Measurements from ENCODE around the gene RPL29.

Gene RPL29

DNA sequence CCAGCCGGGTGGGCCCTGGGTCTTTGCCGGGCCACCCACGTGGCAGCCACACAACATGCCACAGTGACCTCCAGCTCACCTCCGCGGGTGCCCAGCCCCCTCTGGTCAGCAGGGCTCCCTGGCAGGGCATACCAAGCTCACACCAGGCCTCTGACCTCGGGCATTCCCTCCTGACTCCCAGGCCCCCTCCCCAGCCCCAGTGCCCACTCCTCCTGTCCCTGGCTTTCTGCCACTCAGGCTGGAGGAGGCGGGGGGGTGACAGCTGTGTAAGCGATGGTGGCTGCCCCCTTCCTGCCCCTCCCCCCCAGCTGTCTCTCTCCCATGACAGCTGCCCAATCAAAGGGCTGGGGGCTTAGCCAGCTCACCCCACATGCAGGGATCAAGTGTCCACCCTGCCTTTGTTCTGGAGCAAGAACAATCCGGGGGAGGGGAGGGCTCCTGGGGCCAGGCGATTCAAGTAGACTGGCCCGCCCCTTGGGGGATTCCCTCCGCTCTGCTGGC is 31.7 kb downstream of the RPL29 start:
- no peak for DNase-seq (ENCODE audit: low spot score)

GRCh38 chr3:51962854-51963530 is 32.7 kb downstream of the RPL29 start:
- DNase-seq (ENCODE audit: low spot score) = no peak

DNA sequence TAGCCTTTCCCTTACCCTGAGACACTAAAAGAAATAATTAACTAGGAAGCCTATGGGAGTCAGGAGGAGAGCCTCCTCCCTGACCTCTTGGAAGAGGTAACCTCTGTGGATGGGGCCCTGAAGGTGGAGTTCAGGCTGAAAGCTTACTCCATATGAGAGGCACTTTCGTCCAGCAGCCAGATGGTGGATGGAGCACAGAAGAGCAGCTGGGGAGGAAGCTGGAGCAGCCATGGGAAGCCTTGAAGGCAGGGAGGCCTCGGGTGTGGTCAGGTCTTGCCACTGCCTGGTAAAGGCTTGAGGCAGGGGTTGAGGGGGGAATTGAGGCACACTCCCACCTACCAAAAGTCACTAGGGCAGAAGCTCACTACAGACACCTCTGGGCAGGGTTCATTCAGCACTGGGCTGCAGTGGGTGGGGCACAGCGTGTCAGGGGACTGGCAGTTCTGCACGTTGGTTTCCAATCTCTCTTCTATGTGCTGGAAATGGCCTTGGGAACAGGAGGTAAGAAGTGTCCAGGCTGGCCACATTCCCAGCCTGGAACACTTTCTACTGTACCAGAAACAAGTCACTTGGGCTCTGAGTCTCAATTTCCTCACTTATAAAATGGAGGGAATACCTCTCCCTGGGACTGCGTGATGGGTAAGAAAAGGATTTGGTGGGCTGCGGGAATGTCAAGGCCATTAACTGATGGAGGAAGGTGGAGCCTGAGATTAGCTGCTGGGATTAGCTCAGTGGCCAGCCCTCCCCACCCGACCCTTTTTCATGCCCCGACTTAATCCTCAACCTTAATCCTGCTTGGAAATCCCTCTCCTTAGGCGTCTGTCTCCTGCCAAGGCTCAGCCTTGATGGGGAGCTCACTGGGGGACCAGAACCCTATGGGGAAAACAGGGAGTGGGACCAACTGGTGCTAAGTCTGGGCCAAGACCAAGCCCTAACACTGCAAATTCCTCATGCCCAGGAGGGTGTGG is 33.8 kb downstream of the RPL29 start:
- no peak for DNase-seq (ENCODE audit: low spot score)

GRCh38 chr3:51961011-51961410 is 34.7 kb downstream of the RPL29 start:
- DNase-seq (ENCODE audit: low spot score) = no peak

DNA sequence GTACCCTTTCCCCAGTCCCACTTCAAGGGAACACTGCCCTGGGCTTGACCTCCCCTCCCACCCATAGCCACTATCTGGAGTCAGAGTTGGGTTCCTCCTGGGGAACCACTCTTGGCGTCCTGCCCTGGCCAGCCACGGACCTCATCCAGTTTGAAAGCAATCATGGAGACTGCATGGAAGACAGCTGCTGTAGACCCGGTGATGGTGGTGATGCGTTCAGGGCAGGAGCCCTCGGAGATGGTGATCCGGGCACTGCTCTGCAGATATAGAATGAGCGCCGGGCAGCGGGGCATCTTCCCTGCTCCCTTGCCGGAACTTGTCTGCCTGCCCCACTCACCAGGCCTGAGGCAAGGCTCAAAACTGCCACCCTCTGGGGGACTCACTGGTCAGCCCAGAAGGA is 35.3 kb downstream of the RPL29 start:
- DNase-seq (ENCODE audit: low spot score) = no peak

DNA sequence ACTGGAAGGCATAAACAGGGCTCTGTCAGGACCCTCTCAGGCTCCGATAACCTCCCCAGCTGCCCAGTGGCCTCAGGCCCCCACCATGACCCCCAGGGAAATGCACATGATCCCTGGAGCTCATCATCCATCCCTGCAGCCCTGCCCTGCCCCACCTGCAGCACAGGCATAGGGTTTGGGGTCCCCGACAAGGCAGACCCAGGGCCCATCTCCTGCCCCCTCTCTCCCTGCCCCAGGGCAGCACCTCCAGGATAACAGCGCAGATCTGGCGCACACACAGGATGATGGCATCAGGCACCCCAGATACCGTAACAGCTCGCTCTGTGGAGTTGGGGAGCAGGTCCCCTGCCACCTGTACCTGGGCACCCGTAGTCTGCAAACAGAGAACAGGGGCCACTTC is 36.0 kb downstream of the RPL29 start:
- DNase-seq (ENCODE audit: low spot score) = no peak

GRCh38 chr3:51958603-51959521 is 36.8 kb downstream of the RPL29 start:
- no peak for DNase-seq (ENCODE audit: low spot score)

GRCh38 chr3:51957520-51958205 is 38.0 kb downstream of the RPL29 start:
- no peak for DNase-seq (ENCODE audit: low spot score)

GRCh38 chr3:51955893-51956770 is 39.6 kb downstream of the RPL29 start:
- DNase-seq (ENCODE audit: low spot score) = peak; percentile 18

GRCh38 chr3:51955175-51955892 is 40.4 kb downstream of the RPL29 start, which contains the start of gene GPR62:
Gene GPR62 (plus strand): TSS chr3:51955381. CDS start chr3:51955653, 272 bp downstream.
- DNase-seq (ENCODE audit: low spot score) = no peak

- no peak for DNase-seq (ENCODE audit: low spot score)
Observed at GRCh38 chr3:51954713-51955112, 41.0 kb downstream of the RPL29 start.

GRCh38 chr3:51954105-51954504 is 41.6 kb downstream of the RPL29 start:
- DNase-seq (ENCODE audit: low spot score) = no peak

DNA sequence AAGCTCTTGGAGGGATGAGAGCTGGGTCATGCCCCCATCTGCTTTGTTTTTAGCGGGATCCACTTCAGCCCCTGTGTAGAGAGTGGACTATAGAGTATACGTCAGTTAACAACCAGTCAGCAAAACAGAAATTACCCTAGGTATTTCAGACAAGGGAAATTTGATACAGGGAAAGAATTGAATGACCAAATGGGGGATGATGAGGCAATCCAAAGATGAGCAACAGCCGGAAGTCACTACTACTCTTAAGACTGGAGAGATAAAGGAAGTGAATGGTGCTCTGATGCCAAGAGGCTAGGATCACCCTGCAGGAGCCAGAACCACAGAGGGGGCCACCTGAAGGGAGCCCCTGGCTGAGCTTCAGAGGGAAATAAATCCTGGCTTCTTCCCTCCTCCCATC is 42.2 kb downstream of the RPL29 start:
- no peak for DNase-seq (ENCODE audit: low spot score)

- DNase-seq (ENCODE audit: low spot score) = no peak
Observed at GRCh38 chr3:51950899-51951298, 44.8 kb downstream of the RPL29 start.

DNA sequence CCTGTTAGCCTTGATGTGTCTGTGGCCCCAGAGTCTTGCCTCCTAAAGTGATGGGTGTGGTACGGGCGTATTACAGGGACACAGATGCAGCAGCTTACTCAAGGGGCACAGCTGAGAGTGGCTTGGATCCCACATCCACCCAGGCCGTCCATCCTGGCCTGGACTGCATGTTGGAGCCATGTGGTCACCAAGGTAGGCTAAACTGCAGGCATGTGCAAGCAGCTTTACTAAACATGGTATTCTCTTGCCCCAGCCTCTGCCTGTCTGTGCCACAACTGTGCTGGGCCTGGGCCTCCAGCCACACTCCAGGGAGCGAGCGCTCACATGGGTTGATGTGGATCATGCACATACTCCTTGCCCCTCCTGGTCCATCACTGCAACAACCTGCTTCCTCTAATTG is 46.6 kb downstream of the RPL29 start:
- DNase-seq (ENCODE audit: low spot score) = no peak

GRCh38 chr3:51948016-51948580 is 47.6 kb downstream of the RPL29 start:
- no peak for DNase-seq (ENCODE audit: low spot score)

DNA sequence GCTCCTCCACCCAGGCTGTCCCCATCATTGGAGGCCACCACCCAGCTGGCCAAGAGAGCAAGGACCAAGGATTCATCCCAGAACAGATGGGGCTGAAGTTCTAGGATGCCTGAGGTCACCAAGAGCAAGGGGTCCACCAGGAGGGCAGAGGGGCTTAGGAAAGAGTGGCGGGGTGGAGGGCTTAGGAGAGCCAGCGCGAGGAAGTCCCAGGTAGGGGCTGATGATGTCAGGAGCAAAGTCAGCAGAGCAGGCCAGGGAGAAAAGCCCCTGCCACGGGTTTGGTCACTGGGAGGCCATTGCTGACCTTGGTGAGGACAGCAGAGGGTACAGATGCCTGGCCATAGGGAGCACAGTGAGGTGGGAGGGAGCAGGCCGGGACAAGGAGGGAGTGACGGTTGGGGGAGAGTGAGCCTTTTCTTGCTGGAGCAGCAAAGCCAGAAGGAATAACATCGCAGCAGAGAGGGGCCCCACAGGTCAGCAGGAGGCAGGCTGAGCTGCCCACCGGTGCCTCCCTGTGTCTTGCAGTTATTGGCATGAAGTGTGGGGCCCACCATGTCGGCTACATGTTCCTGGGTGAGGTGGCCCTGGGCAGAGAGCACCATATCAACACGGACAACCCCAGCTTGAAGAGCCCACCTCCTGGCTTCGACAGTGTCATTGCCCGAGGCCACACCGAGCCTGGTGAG is 48.3 kb downstream of the RPL29 start:
- no peak for DNase-seq (ENCODE audit: low spot score)

DNA sequence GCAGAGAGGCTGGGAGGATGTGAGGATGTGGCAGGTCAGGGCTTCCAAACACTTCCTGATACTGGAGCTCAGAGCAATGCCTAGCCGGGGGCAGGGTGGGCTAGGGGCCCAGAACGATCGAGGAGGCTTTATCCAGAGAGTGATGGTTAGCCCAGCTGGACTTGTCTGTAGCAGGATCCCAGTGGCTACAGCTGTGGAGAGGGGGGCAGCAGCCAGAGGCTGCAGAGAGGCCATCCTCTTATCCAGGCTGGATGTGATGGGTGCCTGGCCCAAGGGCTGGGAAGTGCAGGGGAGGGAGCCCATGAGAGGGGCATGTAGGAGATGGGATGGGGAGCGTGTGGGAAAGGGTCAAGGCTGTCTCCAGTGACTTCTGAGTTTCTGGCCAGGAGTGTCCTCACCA is 48.9 kb downstream of the RPL29 start:
- no peak for DNase-seq (ENCODE audit: low spot score)
